Amygdala (tissue), 56 donors: ENCODE results near the gene SGCA.

ENCODE experiments used
- DNase-seq, 56 donors: peaks; one replicate each; lab custom pipeline; 2025; lab: John Stamatoyannopoulos, UW

Gene SGCA

GRCh38 chr17:50191359-50192143 lies 25.7 kb downstream of the SGCA start:
- no peak for DNase-seq

DNA sequence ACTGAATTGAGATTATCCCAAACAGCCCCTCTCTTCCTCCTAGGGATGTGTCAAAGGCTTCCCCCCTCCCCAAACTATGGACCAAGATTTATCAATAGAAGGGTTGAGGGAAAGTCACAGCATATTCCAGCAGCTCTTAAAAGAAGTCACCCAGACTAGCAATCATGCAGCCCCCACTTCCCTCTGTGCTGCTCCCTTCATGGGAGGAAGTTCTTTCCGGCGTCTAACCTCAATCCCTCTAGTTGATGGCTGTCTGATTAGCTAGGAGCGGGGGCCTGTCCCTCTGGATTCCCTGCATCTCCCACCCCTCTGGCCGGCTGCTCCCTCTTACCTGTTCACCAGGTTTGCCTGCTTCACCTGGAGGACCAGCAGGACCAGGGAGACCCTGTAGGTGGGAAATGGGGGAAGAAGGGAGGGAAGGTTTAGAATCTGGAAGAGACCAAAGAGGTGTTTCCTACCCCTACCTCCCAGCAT lies 26.4 kb downstream of the SGCA start:
- DNase-seq, result no peak

- DNase-seq, result no peak
Observed at GRCh38 chr17:50192618-50193291, 26.9 kb downstream of the SGCA start.

GRCh38 chr17:50194140-50194933 lies 28.5 kb downstream of the SGCA start:
- no peak for DNase-seq

DNA sequence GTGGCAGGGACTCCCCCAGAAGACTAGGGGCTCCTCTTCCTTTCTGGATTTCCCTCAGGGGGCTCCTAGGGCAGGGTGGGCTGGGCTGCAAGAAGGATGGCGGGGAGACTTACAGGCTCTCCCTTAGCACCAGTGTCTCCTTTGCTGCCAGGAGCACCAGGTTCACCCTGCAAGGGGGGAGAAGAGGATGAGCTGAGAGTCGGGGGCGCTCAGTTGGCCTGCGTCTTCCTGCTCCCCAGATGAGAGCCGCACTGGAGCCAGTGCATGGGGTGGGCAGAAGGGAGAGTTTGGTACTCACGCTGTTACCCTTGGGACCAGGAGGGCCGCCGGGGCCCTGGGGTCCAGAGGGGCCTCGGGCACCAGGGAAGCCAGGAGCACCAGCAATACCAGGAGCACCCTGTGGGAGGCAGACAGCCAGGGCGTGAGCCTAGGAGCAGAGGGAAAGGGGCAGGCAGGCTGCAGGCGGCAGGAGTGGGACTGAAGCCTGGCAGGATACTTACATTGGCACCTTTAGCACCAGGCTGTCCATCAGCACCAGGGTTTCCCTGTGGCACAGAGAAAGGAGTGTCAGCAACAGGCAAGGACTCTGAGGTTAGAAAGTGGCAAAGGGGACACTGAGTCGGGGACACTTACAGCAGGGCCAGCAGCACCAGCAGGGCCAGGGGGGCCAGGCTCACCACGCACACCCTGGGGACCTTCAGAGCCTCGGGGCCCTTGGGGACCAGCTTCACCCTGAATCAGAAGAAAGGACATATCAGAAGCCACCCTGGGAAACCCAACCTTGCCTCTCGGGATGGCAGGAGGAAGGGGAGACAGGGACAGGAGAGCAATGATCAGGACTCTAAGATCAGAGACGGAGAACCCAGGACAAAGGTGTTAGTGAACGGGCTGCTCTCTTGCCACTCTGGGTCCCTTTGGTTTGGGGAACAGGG lies 29.4 kb downstream of the SGCA start:
- no peak for DNase-seq

- DNase-seq, result no peak
Observed at GRCh38 chr17:50196036-50196435, 30.2 kb downstream of the SGCA start.

- no peak for DNase-seq
Observed at GRCh38 chr17:50196826-50197225, 31.0 kb downstream of the SGCA start.

DNA sequence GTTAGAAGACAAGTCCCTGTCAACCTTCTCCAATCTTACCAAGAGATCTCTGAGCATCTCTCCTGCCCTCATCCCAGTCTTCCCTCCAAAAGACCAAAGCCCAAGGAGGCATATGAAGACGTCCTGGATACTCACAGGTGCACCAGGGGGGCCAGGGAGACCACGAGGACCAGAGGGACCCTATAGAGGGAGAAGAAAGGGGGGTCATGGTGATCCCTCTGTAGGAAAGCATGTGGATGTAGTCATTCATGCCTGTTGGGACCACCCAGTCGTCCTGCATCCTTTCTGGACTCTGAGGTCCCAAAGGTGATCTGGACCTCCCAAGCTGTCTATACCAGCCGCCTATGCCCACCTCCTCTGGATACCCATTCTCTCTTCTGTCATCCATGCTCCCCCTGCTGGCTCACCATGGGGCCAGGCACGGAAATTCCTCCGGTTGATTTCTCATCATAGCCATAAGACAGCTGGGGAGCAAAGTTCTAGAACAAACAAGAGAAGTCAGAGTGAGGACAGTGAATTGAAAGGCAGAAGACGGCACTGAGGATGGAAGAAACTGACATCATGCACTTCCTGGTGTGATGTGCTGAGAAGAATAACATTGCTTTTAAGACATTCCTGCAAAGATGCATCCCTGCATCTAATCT lies 32.3 kb downstream of the SGCA start:
- DNase-seq, result peak in 30 of 56 donors; percentile 3 to 61 (median 27)

- DNase-seq, result no peak
Observed at GRCh38 chr17:50199211-50199802, 33.5 kb downstream of the SGCA start.

DNA sequence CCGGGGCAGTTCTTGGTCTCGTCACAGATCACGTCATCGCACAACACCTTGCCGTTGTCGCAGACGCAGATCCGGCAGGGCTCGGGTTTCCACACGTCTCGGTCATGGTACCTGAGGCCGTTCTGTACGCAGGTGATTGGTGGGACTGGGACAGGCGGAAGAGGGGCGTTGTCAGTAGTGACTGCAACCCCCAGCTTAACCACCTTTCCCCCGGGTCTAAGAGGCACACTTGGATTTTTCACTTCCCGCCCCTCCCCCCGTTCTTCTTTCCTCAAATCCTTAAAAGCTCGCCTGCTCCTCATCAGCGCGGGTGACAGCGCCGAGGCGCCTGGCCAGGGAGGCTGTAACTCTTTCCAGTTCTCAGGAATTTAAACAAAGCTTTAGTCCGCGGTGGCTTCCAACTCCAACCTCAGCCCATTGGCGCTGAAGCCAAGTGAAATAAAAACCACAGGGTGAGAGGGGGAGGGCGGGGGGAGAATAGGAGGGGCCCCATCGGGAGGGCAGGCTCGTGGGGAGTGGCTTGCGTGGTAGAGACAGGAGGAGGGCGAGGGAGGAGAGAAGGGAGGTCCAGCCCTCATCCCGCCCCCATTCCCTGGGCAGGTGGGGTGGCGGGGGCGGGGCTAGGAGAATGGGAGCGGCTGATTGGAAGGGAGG lies 34.1 kb downstream of the SGCA start:
- DNase-seq, result peak in 25 of 56 donors; percentile 20 to 69 (median 45)

- DNase-seq, result peak in 45 of 56 donors; percentile 23 to 78 (median 52)
Observed at GRCh38 chr17:50200457-50201275, 34.9 kb downstream of the SGCA start.

- DNase-seq, result no peak
Observed at GRCh38 chr17:50201276-50201854, 35.6 kb downstream of the SGCA start, which contains the start of gene COL1A1. COL1A1 (minus strand) TSS chr17:50201631; CDS start chr17:50201513, 118 bp downstream.

- DNase-seq, result no peak
Observed at GRCh38 chr17:50203086-50203485, 37.3 kb downstream of the SGCA start.

DNA sequence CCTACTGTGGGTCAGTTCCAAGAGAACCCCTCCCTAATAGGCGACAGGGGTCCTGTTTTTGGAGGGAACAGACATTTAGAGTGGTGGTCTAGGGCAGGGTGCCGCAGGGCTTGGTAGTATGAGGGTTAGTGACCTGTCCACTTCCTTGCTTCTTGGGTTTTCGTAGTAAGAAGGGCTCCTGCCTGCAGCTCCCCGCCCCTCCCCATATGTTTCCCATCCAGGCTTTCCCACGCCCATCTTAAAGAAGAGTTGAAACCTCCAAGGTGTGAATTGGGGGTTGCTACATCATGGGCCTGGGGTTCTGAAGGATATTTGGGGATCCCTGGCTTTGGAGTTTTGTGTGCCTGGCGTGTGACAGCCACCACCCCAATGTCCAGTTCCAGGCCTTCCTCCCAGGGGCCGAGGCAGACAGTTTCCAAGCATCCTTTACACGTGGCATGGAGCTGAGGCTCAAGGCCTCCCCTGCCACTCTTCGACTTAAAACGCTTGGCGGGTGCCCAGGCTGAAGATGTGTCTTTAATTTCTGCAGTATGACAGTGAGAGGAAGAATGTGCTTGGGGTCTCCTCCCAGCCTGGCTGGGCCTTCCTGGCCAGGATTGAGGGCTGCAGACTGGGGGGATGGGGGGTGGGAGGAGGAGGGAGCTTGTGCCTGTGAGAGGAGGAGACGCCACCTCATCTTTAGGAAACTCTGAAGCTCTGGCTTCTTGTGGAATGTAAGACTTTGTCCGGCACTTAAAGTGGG lies 38.0 kb downstream of the SGCA start:
- no peak for DNase-seq

DNA sequence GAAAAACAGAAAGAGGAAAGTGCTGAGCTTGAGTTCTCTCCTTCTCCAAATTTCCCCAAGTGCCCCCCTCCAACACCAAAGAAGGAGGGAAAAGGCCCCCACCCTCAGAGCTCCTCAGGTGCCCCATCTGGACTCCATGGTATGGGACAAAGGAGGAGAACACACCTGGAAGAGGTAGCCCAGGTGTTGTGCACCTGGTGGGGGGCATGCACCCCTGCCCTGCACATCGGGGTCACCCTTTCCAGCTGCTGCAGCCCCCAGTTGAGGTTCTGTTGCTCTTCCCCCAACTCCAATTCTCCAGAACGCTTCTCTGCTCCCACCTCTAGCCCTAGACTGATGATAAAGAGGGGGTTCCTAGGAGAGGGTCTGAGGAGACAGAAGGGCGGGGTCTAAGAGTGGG lies 38.6 kb downstream of the SGCA start:
- no peak for DNase-seq
